ENCODE data around the gene GPR50. TPM values are rescaled to one million over a fixed set of nuclear protein-coding genes. Genes with fewer than 3 reads are reported as not detected.

The GPR50 gene
- total and polyA plus RNA-seq, 10 of the 15 experiments (the other 5 are each of a cell fraction or from before 2014, with no cell fraction given) = 0.03 to 0.08 (median 0.04) TPM; not detected in 7

DNA sequence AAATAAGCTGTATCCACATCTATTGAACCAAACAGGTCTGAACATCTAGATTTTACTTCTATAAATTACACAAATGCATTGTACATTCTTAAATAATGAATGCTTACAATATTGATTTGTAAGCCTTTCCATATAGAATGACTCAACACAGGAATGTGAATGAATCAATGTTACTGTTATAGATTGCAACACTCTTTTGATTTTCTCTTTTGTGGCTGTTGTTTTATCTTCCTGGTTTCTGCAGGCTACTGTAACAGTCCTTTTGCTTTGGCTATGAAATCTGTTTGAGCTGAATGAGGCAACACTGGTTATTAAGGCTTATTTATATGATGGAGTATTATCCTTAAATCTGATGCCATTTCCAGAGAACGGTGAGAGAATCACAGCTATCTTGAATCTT is 49.5 kb downstream of the GPR50 start:
- FAIRE-seq = no peak
- CTCF ChIA-PET = no interaction called here

DNA sequence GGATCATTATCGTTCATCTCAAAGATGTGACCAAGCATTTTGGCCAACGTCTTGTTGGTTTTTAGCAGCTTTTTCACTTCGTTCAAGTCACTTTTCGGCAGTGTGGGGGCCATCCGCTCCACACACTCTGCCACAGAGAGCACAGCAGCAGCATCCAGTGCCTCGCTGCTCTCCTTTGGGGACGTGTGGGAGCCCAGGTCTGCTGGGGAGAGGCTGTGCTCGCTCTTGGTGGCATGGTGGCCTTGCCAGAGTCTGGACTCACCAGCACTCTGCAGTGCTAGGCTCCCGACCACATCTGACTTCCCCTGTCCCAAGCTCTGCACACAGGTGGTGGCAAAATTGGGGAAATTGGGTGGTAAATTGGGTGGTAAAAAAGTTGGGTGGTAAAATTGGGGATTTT is 50.6 kb downstream of the GPR50 start:
- ATAC-seq (no peak), FAIRE-seq (no peak), DNase-seq (ENCODE audit: low read depth, low spot score) (no peak)
- in situ Hi-C loops (cut with MboI) = no loop called here
- Histone ChIP-seq H3K9me3 (replicated peaks; ENCODE audit: control insufficient read depth, insufficient read depth, low read length) (no peaks in the 10 kb centered on the region), H3K9ac (ENCODE audit: control insufficient read depth, insufficient read depth, low read length) (no peak overlapping the region), H3K36me3 (ENCODE audit: control insufficient read depth in 2 of 2, insufficient read depth in 2 of 2, low read length in 1 of 2) (no peaks in the 10 kb centered on the region), H2AFZ (ENCODE audit: control insufficient read depth, low read depth, low read length) (no peak overlapping the region), H3K4me1 (ENCODE audit: control insufficient read depth, insufficient read depth, low read length) (no peaks in the 10 kb centered on the region), H3K79me2 (ENCODE audit: control insufficient read depth, insufficient read depth, low read length) (no peaks in the 10 kb centered on the region), H3K27me3 (replicated peaks in 1 of 2; ENCODE audit: control insufficient read depth in 2 of 2, insufficient read depth in 2 of 2, low read length in 1 of 2) (no peaks in the 10 kb centered on the region), H3K27ac (ENCODE audit: control insufficient read depth, insufficient read depth) (no peak overlapping the region), H4K20me1 (ENCODE audit: control insufficient read depth, insufficient read depth) (no peaks in the 10 kb centered on the region), H3K4me2 (ENCODE audit: control insufficient read depth, insufficient read depth) (no peak overlapping the region), H3K4me3 (no peak overlapping the region)
- WGBS (ENCODE audit: insufficient coverage, insufficient replicate concordance, low lambda C conversion rate, missing lambda C conversion rate) = 26% methylated on average over 9 of the region's 9 CpGs
- intact Hi-C loops (cut with micrococcal nuclease; ENCODE audit: unreplicated experiment) = no loop called here
- CTCF ChIA-PET = no interaction called here
- RAD21 ChIA-PET (ENCODE audit: unreplicated experiment) = no interaction called here
- SMC1A ChIA-PET (ENCODE audit: uncharacterized antibody, unreplicated experiment) = no interaction called here
- BruUV-seq (replicated peaks) = no TSS peak
- POLR2A ChIA-PET = no interaction called here
- TF ChIP-seq, protein P1, sequence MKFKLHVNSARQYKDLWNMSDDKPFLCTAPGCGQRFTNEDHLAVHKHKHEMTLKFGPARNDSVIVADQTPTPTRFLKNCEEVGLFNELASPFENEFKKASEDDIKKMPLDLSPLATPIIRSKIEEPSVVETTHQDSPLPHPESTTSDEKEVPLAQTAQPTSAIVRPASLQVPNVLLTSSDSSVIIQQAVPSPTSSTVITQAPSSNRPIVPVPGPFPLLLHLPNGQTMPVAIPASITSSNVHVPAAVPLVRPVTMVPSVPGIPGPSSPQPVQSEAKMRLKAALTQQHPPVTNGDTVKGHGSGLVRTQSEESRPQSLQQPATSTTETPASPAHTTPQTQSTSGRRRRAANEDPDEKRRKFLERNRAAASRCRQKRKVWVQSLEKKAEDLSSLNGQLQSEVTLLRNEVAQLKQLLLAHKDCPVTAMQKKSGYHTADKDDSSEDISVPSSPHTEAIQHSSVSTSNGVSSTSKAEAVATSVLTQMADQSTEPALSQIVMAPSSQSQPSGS (IDR thresholded peaks at IDR 0.05; ENCODE audit: low read length) = no peak
- TF ChIP-seq, protein P2, sequence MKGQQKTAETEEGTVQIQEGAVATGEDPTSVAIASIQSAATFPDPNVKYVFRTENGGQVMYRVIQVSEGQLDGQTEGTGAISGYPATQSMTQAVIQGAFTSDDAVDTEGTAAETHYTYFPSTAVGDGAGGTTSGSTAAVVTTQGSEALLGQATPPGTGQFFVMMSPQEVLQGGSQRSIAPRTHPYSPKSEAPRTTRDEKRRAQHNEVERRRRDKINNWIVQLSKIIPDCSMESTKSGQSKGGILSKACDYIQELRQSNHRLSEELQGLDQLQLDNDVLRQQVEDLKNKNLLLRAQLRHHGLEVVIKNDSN (IDR thresholded peaks at IDR 0.05; ENCODE audit: borderline replicate concordance, extremely low read length, insufficient read depth, low read depth, low read length) = no peak
- no peak for TF ChIP-seq EGR1 (IDR thresholded peaks at IDR 0.05; ENCODE audit: borderline replicate concordance in 1 of 2, low read depth in 2 of 2, low read length in 2 of 2)
- TF ChIP-seq, protein P3, sequence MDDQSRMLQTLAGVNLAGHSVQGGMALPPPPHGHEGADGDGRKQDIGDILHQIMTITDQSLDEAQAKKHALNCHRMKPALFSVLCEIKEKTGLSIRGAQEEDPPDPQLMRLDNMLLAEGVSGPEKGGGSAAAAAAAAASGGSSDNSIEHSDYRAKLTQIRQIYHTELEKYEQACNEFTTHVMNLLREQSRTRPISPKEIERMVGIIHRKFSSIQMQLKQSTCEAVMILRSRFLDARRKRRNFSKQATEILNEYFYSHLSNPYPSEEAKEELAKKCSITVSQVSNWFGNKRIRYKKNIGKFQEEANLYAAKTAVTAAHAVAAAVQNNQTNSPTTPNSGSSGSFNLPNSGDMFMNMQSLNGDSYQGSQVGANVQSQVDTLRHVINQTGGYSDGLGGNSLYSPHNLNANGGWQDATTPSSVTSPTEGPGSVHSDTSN (IDR thresholded peaks at IDR 0.05; ENCODE audit: insufficient replicate concordance, low read depth, low read length) = no peak
- TF ChIP-seq GATAD2B (conservative IDR thresholded peaks at IDR 0.05; ENCODE audit: low read depth) = no peak
- TF ChIP-seq NFYB (IDR thresholded peaks at IDR 0.05; ENCODE audit: insufficient read depth, low read depth, low read length) = no peak
- TF ChIP-seq ETV6 (conservative IDR thresholded peaks at IDR 0.05 in 1 of 2, IDR thresholded peaks at IDR 0.05 in 1 of 2; ENCODE audit: borderline replicate concordance in 1 of 2, low read depth in 1 of 2) = no peak
- TF ChIP-seq NFIC (IDR thresholded peaks at IDR 0.05; ENCODE audit: low read depth, low read length) = no peak
- TF ChIP-seq, protein P4, sequence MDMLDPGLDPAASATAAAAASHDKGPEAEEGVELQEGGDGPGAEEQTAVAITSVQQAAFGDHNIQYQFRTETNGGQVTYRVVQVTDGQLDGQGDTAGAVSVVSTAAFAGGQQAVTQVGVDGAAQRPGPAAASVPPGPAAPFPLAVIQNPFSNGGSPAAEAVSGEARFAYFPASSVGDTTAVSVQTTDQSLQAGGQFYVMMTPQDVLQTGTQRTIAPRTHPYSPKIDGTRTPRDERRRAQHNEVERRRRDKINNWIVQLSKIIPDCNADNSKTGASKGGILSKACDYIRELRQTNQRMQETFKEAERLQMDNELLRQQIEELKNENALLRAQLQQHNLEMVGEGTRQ (IDR thresholded peaks at IDR 0.05; ENCODE audit: borderline replicate concordance, low read depth, low read length) = no peak
- TF ChIP-seq GABPA (IDR thresholded peaks at IDR 0.05; ENCODE audit: low read depth) = no peak

More for the DNA sequence above, 49.5 kb downstream of the GPR50 start:
- TF ChIP-seq FOXK2 (IDR thresholded peaks at IDR 0.05) (no peak), SRF (IDR thresholded peaks at IDR 0.05; ENCODE audit: low read depth in 2 of 2, low read length in 2 of 2) (no peak), GATAD2B (conservative IDR thresholded peaks at IDR 0.05; ENCODE audit: low read depth) (no peak), CBFB (IDR thresholded peaks at IDR 0.05; ENCODE audit: low read depth) (no peak), CREM (IDR thresholded peaks at IDR 0.05; ENCODE audit: low read depth) (no peak), WRNIP1 (IDR thresholded peaks at IDR 0.05; ENCODE audit: borderline replicate concordance, low read depth, low read length) (no peak), MEF2B (IDR thresholded peaks at IDR 0.05; ENCODE audit: partially characterized antibody, poor library complexity, severe bottlenecking) (no peak)
- DNase-seq (ENCODE audit: low read depth, low spot score) (no peak), ATAC-seq (no peak)
- no peak overlapping the region for H3K9ac ChIP-seq (ENCODE audit: control insufficient read depth, insufficient read depth, low read length)
- 4% methylated on average over 1 of the region's 1 CpG for WGBS (ENCODE audit: insufficient coverage, insufficient replicate concordance, low lambda C conversion rate, missing lambda C conversion rate)
- no peaks in the 10 kb centered on the region for H3K9me3 ChIP-seq (replicated peaks; ENCODE audit: control insufficient read depth, insufficient read depth, low read length)
- H3K27me3 ChIP-seq (replicated peaks in 1 of 2; ENCODE audit: control insufficient read depth in 2 of 2, insufficient read depth in 2 of 2, low read length in 1 of 2) = no peaks in the 10 kb centered on the region
- no peak overlapping the region for H3K4me2 ChIP-seq (ENCODE audit: control insufficient read depth, insufficient read depth)
- H2AFZ ChIP-seq (ENCODE audit: control insufficient read depth, low read depth, low read length) = no peak overlapping the region
- no peak overlapping the region for H3K4me3 ChIP-seq
- no TSS peak for BruUV-seq (replicated peaks)
- ChIA-PET POLR2A (no interaction called here), SMC1A (ENCODE audit: uncharacterized antibody, unreplicated experiment) (no interaction called here), RAD21 (ENCODE audit: unreplicated experiment) (no interaction called here)
- no peaks in the 10 kb centered on the region for H4K20me1 ChIP-seq (ENCODE audit: control insufficient read depth, insufficient read depth)
- no peak overlapping the region for H3K27ac ChIP-seq (ENCODE audit: control insufficient read depth, insufficient read depth)
- H3K79me2 ChIP-seq (ENCODE audit: control insufficient read depth, insufficient read depth, low read length) = no peaks in the 10 kb centered on the region
- in situ Hi-C loops (cut with MboI) = no loop called here
- no peaks in the 10 kb centered on the region for H3K36me3 ChIP-seq (ENCODE audit: control insufficient read depth in 2 of 2, insufficient read depth in 2 of 2, low read length in 1 of 2)
- H3K4me1 ChIP-seq (ENCODE audit: control insufficient read depth, insufficient read depth, low read length) = no peaks in the 10 kb centered on the region
- intact Hi-C loops (cut with micrococcal nuclease; ENCODE audit: unreplicated experiment) = no loop called here
